Uterus (tissue), 2 donors: ENCODE data around the gene HTR3A.

Experiments
- CTCF ChIP-seq, 4 experiments: fragments of 200-600 bp in 2 of 4; fragments of 450-650 bp in 2 of 4; sonication (generic) in 2 of 4; IDR thresholded peaks; one replicate each; pipeline ENCODE4 v1.5.1; 2016 to 2019; ENCODE audit warnings: antibody characterized with exemption in 4 of 4, mild to moderate bottlenecking in 2 of 4, moderate library complexity in 1 of 4
- POLR2A ChIP-seq, 2 donors: fragments of 450-650 bp; IDR thresholded peaks; one replicate each; pipeline ENCODE4 v1.6.1; 2016; ENCODE audit warnings: antibody characterized with exemption in 2 of 2, mild to moderate bottlenecking in 1 of 2, moderate library complexity in 1 of 2

DNA sequence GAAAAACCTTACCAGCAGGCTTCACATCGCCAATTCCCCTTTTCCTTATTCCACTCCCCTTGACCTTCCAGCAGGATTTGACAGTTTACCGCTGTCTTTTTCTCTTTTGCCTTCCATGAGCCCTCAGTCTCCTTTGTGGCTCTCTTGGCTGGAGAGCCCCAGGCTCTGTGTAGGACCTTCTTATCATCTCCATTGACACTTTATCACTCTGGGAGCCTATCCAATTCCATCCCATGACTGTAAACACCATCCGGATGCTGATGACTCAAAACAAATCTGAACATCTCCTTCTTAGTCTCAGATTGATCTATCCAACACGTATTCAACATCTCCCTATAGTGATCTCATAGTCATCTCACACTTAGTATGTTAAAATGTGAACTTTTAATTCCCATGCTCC is 36.0 kb downstream of the HTR3A start:
- no peak for TF ChIP-seq CTCF (IDR thresholded peaks at IDR 0.05)
- no peak for TF ChIP-seq POLR2A (IDR thresholded peaks at IDR 0.05)
